H1 (cell line): ENCODE results near the gene CASP9. TPM values are rescaled to one million over a fixed set of nuclear protein-coding genes. Genes with fewer than 3 reads are reported as not detected.

Experiments
- CTCF ChIA-PET: fragments of 300-600 bp; sonication (Branson Sonifier 250); formaldehyde crosslinking; loops from one replicate; lab custom pipeline; 2021; ENCODE audit not compliant: partially characterized antibody; lab: Charles Lee
- POLR2A ChIA-PET: fragments of 300-600 bp; sonication (Branson Sonifier 250); formaldehyde crosslinking; loops from one replicate; lab custom pipeline; 2021; ENCODE audit warnings: inconsistent platforms; ENCODE audit not compliant: partially characterized antibody; lab: Charles Lee
- DNase-seq, 2 experiments: peaks; one replicate each; pipeline versions ENCODE4 v3.0.0 to v3.0.0-alpha.2; 2010 to 2022; ENCODE audit warnings: low spot score in 2 of 2, low read depth in 1 of 2, mixed read lengths in 1 of 2
- FAIRE-seq: peaks from 2 replicates; lab custom pipeline; 2011; peaks lifted over from hg19 to GRCh38; lab: Jason Lieb, UNC
- H2AFZ ChIP-seq: 2 replicates; pipeline ENCODE4 v1.8.1; 2012; ENCODE audit warnings: low read length, inconsistent platforms
- H2AK5ac ChIP-seq: 2 replicates; pipeline ENCODE4 v1.6.1; 2013; ENCODE audit warnings: low read depth, low read length
- H2BK120ac ChIP-seq: replicated peaks from 2 replicates; pipeline ENCODE3; 2013; ENCODE audit warnings: low read depth, low read length, inconsistent platforms
- H2BK12ac ChIP-seq: 2 replicates; pipeline ENCODE4 v1.6.1; 2013; ENCODE audit warnings: low read depth, low read length
- H2BK15ac ChIP-seq: 2 replicates; pipeline ENCODE4 v1.6.1; 2013; ENCODE audit warnings: low read length
- H2BK20ac ChIP-seq: 2 replicates; pipeline ENCODE4 v1.6.1; 2013; ENCODE audit warnings: low read length
- H2BK5ac ChIP-seq: 2 replicates; pipeline ENCODE4 v1.6.1; 2013; ENCODE audit warnings: low read depth, low read length
- H3K14ac ChIP-seq: 2 replicates; pipeline ENCODE4 v1.6.1; 2013; ENCODE audit warnings: inconsistent platforms; ENCODE audit not compliant: insufficient read length
- H3K18ac ChIP-seq: 2 replicates; pipeline ENCODE4 v1.6.1; 2013; ENCODE audit warnings: low read length; ENCODE audit errors: extremely low read depth
- H3K23ac ChIP-seq: 2 replicates; pipeline ENCODE4 v1.6.1; 2013; ENCODE audit warnings: inconsistent platforms; ENCODE audit not compliant: insufficient read length
- H3K23me2 ChIP-seq: 2 replicates; pipeline ENCODE4 v1.6.1; 2013; ENCODE audit warnings: low read depth, low read length
- H3K27ac ChIP-seq: 2 replicates; pipeline ENCODE4 v1.6.1; 2011; ENCODE audit warnings: low read depth, low read length, inconsistent platforms
- H3K27me3 ChIP-seq, 4 experiments: replicated peaks in 1 of 4; 1 replicate in 1 of 4; 2 replicates in 3 of 4; pipeline versions ENCODE4 v1.6.1 to v1.8.1; 2011 to 2013; ENCODE audit warnings: low read length in 3 of 4, mild to moderate bottlenecking in 3 of 4, inconsistent platforms in 2 of 4, mixed read lengths in 2 of 4, moderate library complexity in 1 of 4; ENCODE audit not compliant: control insufficient read depth in 3 of 4, insufficient read depth in 3 of 4; ENCODE audit errors: extremely low read depth in 1 of 4
- H3K36me3 ChIP-seq, 4 experiments: 2 replicates each; pipeline versions ENCODE4 v1.6.1 to v1.8.1; 2011 to 2013; ENCODE audit warnings: mild to moderate bottlenecking in 4 of 4, low read length in 3 of 4, moderate library complexity in 2 of 4, control low read depth in 1 of 4, inconsistent platforms in 1 of 4; ENCODE audit not compliant: insufficient read depth in 4 of 4, control insufficient read depth in 2 of 4
- H3K4ac ChIP-seq: replicated peaks from 2 replicates; pipeline ENCODE3; 2013; ENCODE audit warnings: low read length, low read depth, mixed read lengths, inconsistent platforms; ENCODE audit not compliant: insufficient read length
- H3K4me1 ChIP-seq, 4 experiments: replicated peaks in 1 of 4; 1 replicate in 1 of 4; 2 replicates in 3 of 4; pipeline versions ENCODE4 v1.6.1 to v1.8.1; 2011 to 2013; ENCODE audit warnings: low read length in 3 of 4, inconsistent platforms in 2 of 4, mixed read lengths in 1 of 4; ENCODE audit not compliant: insufficient read depth in 4 of 4, control insufficient read depth in 3 of 4
- H3K4me2 ChIP-seq, 2 experiments: 2 replicates each; pipeline versions ENCODE4 v1.6.1 to v1.8.1; 2011 to 2013; ENCODE audit warnings: low read depth in 2 of 2, low read length in 2 of 2, control low read depth in 1 of 2, inconsistent platforms in 1 of 2, mild to moderate bottlenecking in 1 of 2; ENCODE audit not compliant: insufficient read depth in 1 of 2
- H3K4me3 ChIP-seq, 4 experiments: fragments of 200-600, 300-600 bp in 1 of 4; sonication (generic), shearing (Covaris generic), sonication (Bioruptor Twin) in 1 of 4; 2 replicates each; pipeline versions ENCODE4 v1.5.1 to v1.8.1; 2011 to 2016; ENCODE audit warnings: low read length in 4 of 4, low read depth in 3 of 4, control low read depth in 2 of 4, inconsistent platforms in 2 of 4, mild to moderate bottlenecking in 2 of 4, mixed read lengths in 1 of 4, moderate library complexity in 1 of 4; ENCODE audit not compliant: insufficient read depth in 2 of 4; ENCODE audit errors: extremely low read depth in 1 of 4
- H3K56ac ChIP-seq: replicated peaks from 2 replicates; pipeline ENCODE3; 2013; ENCODE audit warnings: low read depth, mild to moderate bottlenecking, mixed read lengths, low read length, inconsistent platforms; ENCODE audit not compliant: insufficient read length
- H3K79me1 ChIP-seq: 2 replicates; pipeline ENCODE4 v1.6.1; 2013; ENCODE audit warnings: low read depth, low read length, control low read depth
- H3K79me2 ChIP-seq, 2 experiments: 2 replicates each; pipeline versions ENCODE4 v1.6.1 to v1.8.1; 2012 to 2013; ENCODE audit warnings: low read length in 2 of 2, mild to moderate bottlenecking in 2 of 2, inconsistent platforms in 1 of 2; ENCODE audit not compliant: insufficient read depth in 2 of 2, control insufficient read depth in 1 of 2
- H3K9ac ChIP-seq, 4 experiments: replicated peaks in 1 of 4; 1 replicate in 1 of 4; 2 replicates in 3 of 4; pipeline versions ENCODE4 v1.6.1 to v1.8.1; 2011 to 2013; ENCODE audit warnings: low read depth in 3 of 4, low read length in 3 of 4, control low read depth in 2 of 4, mild to moderate bottlenecking in 2 of 4, moderate library complexity in 2 of 4, inconsistent platforms in 1 of 4; ENCODE audit errors: extremely low read depth in 1 of 4
- H3K9me3 ChIP-seq, 2 experiments: 2 replicates each; pipeline versions ENCODE4 v1.6.1 to v1.8.1; 2012 to 2013; ENCODE audit warnings: mild to moderate bottlenecking in 2 of 2, moderate library complexity in 2 of 2, control low read depth in 1 of 2, inconsistent platforms in 1 of 2, low read depth in 1 of 2, low read length in 1 of 2, mixed read lengths in 1 of 2; ENCODE audit not compliant: insufficient read depth in 2 of 2
- H4K20me1 ChIP-seq, 2 experiments: replicated peaks in 1 of 2; 2 replicates each; pipeline versions ENCODE3 to v1.8.1; 2011 to 2013; ENCODE audit warnings: inconsistent platforms in 2 of 2, low read length in 2 of 2, mild to moderate bottlenecking in 1 of 2; ENCODE audit not compliant: insufficient read depth in 2 of 2, control insufficient read depth in 1 of 2
- H4K5ac ChIP-seq: 2 replicates; pipeline ENCODE4 v1.6.1; 2013; ENCODE audit warnings: low read length, low read depth, mixed read lengths, inconsistent platforms; ENCODE audit not compliant: insufficient read length
- H4K8ac ChIP-seq: 2 replicates; pipeline ENCODE4 v1.8.0; 2013; ENCODE audit warnings: mild to moderate bottlenecking, moderate library complexity, low read length, inconsistent platforms; ENCODE audit not compliant: insufficient read depth; ENCODE audit errors: extremely low read depth
- H4K91ac ChIP-seq: replicated peaks from 2 replicates; pipeline ENCODE3; 2013; ENCODE audit warnings: low read length, mixed read lengths, inconsistent platforms; ENCODE audit not compliant: insufficient read length
- CBX5 ChIP-seq: fragments of 300-800, 300-1000 bp; sonication (generic); IDR thresholded peaks from 2 replicates; pipeline ENCODE4 v1.7.1; 2016; ENCODE audit warnings: antibody characterized with exemption, low read length, low read depth
- CHD1 ChIP-seq: IDR thresholded peaks from 2 replicates; pipeline ENCODE4 v1.6.1; 2012; ENCODE audit warnings: low read depth, low read length, improper control_type of control experiment
- CREB1 ChIP-seq: IDR thresholded peaks from 2 replicates; pipeline ENCODE4 v1.6.1; 2012; ENCODE audit warnings: inconsistent platforms
- KDM4A ChIP-seq: IDR thresholded peaks from one replicate; pipeline ENCODE4 v1.7.1; 2012; ENCODE audit warnings: low read depth, mild to moderate bottlenecking, moderate library complexity, low read length, inconsistent platforms; ENCODE audit not compliant: severe bottlenecking
- NRF1 ChIP-seq: IDR thresholded peaks from 2 replicates; pipeline ENCODE4 v1.6.1; 2011; ENCODE audit warnings: mild to moderate bottlenecking, low read depth, low read length, improper control_type of control experiment
- POLR2AphosphoS5 ChIP-seq: IDR thresholded peaks from 2 replicates; pipeline ENCODE4 v1.6.1; 2011; ENCODE audit warnings: low read depth, low read length
- RNF2 ChIP-seq: fragments of 200-900, 300-1000 bp; sonication (generic); IDR thresholded peaks from 2 replicates; pipeline ENCODE4 v1.7.1; 2016; ENCODE audit warnings: borderline replicate concordance, low read depth, mild to moderate bottlenecking, antibody characterized with exemption, low read length; ENCODE audit not compliant: poor library complexity, severe bottlenecking; ENCODE audit errors: missing control alignments
- SIN3A ChIP-seq, 2 experiments: IDR thresholded peaks in 1 of 2; conservative IDR thresholded peaks in 1 of 2; 2 replicates each; pipeline ENCODE4 v1.6.1; 2011 to 2012; ENCODE audit warnings: low read length in 2 of 2, improper control_type of control experiment in 1 of 2, low read depth in 1 of 2, mild to moderate bottlenecking in 1 of 2
- SIRT6 ChIP-seq: IDR thresholded peaks from one replicate; pipeline ENCODE4 v1.7.1; 2012; ENCODE audit warnings: low read length, inconsistent platforms
- SP2 ChIP-seq: IDR thresholded peaks from 2 replicates; pipeline ENCODE4 v1.6.1; 2012; ENCODE audit warnings: mild to moderate bottlenecking, low read length, inconsistent platforms
- SRF ChIP-seq: IDR thresholded peaks from 2 replicates; pipeline ENCODE4 v1.6.1; 2011; ENCODE audit warnings: mild to moderate bottlenecking, low read depth, low read length, moderate library complexity
- TBP ChIP-seq: IDR thresholded peaks from 2 replicates; pipeline ENCODE4 v1.6.1; 2011; ENCODE audit warnings: low read depth, low read length, improper control_type of control experiment
- WGBS, 2 experiments: shearing (Covaris generic) in 1 of 2; methylation state at CpG; one replicate each; pipeline versions ENCODE4 v1.1.6 to v1.1.7; 2013 to 2015; ENCODE audit warnings: low lambda C conversion rate in 2 of 2, mixed read lengths in 2 of 2, inconsistent platforms in 1 of 2, low coverage in 1 of 2, missing lambda C conversion rate in 1 of 2; ENCODE audit not compliant: insufficient replicate concordance in 2 of 2, insufficient coverage in 1 of 2, insufficient read length in 1 of 2; ENCODE audit errors: extremely low coverage in 1 of 2, missing lambda C conversion rate in 1 of 2; 5-methylcytosine and 5-hydroxymethylcytosine counted together
- polyA plus RNA-seq, 7 experiments: library from polyadenylated mRNA; depleted of rRNA in 3 of 7; stranded (reverse) in 5 of 7; unstranded in 2 of 7; fragments of >200 nt in 5 of 7; fragments of 200-250 nt in 2 of 7; gene quantifications; 1 replicate in 5 of 7; 2 replicates in 1 of 7; 4 replicates in 1 of 7; pipeline versions ENCODE4 v1.2.1 to v1.2.3, GENCODE V29; 2011 to 2013; ENCODE audit warnings: missing spikeins in 2 of 7, mixed read lengths in 2 of 7
- total RNA-seq: library from RNA; stranded (reverse); fragmentation: NEBNext Ultra II Directional; extraction: Animal tissue kit (Norgen Biotek cat#: 25700); gene quantifications from 2 replicates; pipeline ENCODE4 v1.2.1, GENCODE V29; 2021
- TF ChIP-seq, protein P1 (sequence below): IDR thresholded peaks from 2 replicates; pipeline ENCODE4 v1.6.1; 2012; ENCODE audit warnings: inconsistent platforms
- TF ChIP-seq, protein P2 (sequence below): IDR thresholded peaks from 2 replicates; pipeline ENCODE4 v1.6.1; 2011; ENCODE audit warnings: low read length, improper control_type of control experiment

The CASP9 gene
- total and polyA plus RNA-seq, 2 of the 8 experiments (the other 6 are each of a cell fraction or from before 2014, with no cell fraction given), result 14.8 to 36.3 TPM

DNA sequence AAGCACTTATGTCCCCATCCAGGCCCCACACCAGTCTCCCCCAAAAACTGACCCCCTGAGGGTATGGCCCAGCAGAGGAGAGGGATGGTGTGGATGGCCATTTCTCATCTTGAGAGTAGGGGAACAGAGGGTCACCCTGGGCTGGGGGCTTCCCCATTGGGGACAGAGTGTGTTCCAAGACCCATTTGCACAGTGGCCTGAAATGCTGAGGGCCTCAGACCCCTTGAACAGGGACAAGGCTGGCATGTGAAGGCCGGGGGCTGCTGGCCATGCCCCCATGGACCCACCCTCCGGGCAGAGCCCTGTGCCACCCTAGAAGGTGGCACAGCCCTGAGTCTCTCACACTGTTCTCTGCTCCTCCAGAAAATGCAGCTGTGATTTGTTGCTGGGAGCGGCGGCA is 77.8 kb downstream of the CASP9 start:
- Histone ChIP-seq H3K14ac (no peak overlapping the region), H3K23me2 (no peaks in the 10 kb centered on the region; the same call in 1 of the 2 replicates), H4K91ac (no peak overlapping the region), H2BK5ac (no peak overlapping the region), H3K27ac (no peak overlapping the region), H4K20me1 (no peaks in the 10 kb centered on the region), H3K9me3 (no peaks in the 10 kb centered on the region), H3K36me3 (no peaks in the 10 kb centered on the region), H3K4me2 (no peak overlapping the region), H3K79me1 (no peaks in the 10 kb centered on the region), H3K4me1 (no peaks in the 10 kb centered on the region), H3K56ac (no peak overlapping the region), H3K4me3 (no peak overlapping the region), H3K23ac (no peak overlapping the region), H2BK15ac (no peak overlapping the region), H2AK5ac (no peak overlapping the region), H3K9ac (no peak overlapping the region), H3K4ac (no peak overlapping the region), H3K79me2 (no peaks in the 10 kb centered on the region), H4K5ac (no peak overlapping the region), H2BK12ac (no peak overlapping the region), H3K27me3 (no peaks in the 10 kb centered on the region), H4K8ac (no peak overlapping the region), H3K18ac (no peak overlapping the region), H2BK20ac (no peak overlapping the region), H2BK120ac (no peak overlapping the region), H2AFZ (no peak overlapping the region)
- 94% methylated on average over 2 of the region's 4 CpGs; no CpG with 5 or more reads in 1 of the 2 experiments for WGBS, 2 experiments
- ChIA-PET CTCF (interaction anchor here (1.2 kb wide), 1 partner anchor 122 kb away, joined by 5 read pairs; no protein-coding TSS in a partner anchor), POLR2A (interaction anchor here (1.9 kb wide), 1 partner anchor 11 kb away, joined by 6 read pairs; no protein-coding TSS in a partner anchor)
- FAIRE-seq (no peak), DNase-seq (no peak)
- TF ChIP-seq SP2, result no peak
- TF ChIP-seq NRF1, result no peak
- TF ChIP-seq KDM4A, result no peak
- TF ChIP-seq CHD1, result no peak
- TF ChIP-seq, protein P1, sequence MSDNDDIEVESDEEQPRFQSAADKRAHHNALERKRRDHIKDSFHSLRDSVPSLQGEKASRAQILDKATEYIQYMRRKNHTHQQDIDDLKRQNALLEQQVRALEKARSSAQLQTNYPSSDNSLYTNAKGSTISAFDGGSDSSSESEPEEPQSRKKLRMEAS, result no peak
- TF ChIP-seq CBX5, result no peak
- no peak for TF ChIP-seq TBP
- no peak for TF ChIP-seq POLR2AphosphoS5
- no peak for TF ChIP-seq CREB1
- TF ChIP-seq, protein P2, sequence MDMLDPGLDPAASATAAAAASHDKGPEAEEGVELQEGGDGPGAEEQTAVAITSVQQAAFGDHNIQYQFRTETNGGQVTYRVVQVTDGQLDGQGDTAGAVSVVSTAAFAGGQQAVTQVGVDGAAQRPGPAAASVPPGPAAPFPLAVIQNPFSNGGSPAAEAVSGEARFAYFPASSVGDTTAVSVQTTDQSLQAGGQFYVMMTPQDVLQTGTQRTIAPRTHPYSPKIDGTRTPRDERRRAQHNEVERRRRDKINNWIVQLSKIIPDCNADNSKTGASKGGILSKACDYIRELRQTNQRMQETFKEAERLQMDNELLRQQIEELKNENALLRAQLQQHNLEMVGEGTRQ, result no peak
- TF ChIP-seq SIN3A (conservative IDR thresholded peaks at IDR 0.05 in 1 of 2, IDR thresholded peaks at IDR 0.05 in 1 of 2; ENCODE audit: low read depth in 1 of 2, low read length in 2 of 2), result no peak
- no peak for TF ChIP-seq SRF
- no peak for TF ChIP-seq SIRT6
- no peak for TF ChIP-seq RNF2
